ENCODE measurements around the gene EEA1. TPM values are rescaled to one million over a fixed set of nuclear protein-coding genes. Genes with fewer than 3 reads are reported as not detected.
A peak's percentile ranks its signal among the peaks of the same experiment; 100 is the strongest.

Gene EEA1
- total and polyA plus RNA-seq, 4 experiments from 2014 or later: 2.8 to 16.4 (median 16.1) TPM

GRCh38 chr12:92828565-92828964 is 100.5 kb downstream of the EEA1 start:
- intact Hi-C loops (cut with micrococcal nuclease): loop anchor here (5.0 kb wide), 1 partner anchor 159 kb away; no protein-coding TSS in a partner anchor
- DNase-seq: no peak

GRCh38 chr12:92827836-92828431 is 101.2 kb downstream of the EEA1 start:
- Mint-ChIP-seq H3K27ac (no peak overlapping the region), H3K27me3 (no peaks in the 10 kb centered on the region), H3K4me1 (peaks cover 0 to 5% (median 0%) of the 10 kb centered on the region in 4 donors), H3K9me3 (no peaks in the 10 kb centered on the region), H3K4me3 (no peak overlapping the region), H3K36me3 (peaks cover 18 to 28% of the 10 kb centered on the region in 2 donors)
- ChIA-PET POLR2A (ENCODE audit: partially characterized antibody) (no interaction called here), CTCF (ENCODE audit: partially characterized antibody) (interaction anchor here (0.7 to 1.4 kb wide), 7 partner anchors 13 to 649 kb away, joined by 3 to 6 read pairs (median 4); no protein-coding TSS in a partner anchor)
- Histone ChIP-seq H3K4me1 (ENCODE audit: insufficient read depth, low read length) (no peaks in the 10 kb centered on the region), H3K9me3 (ENCODE audit: control insufficient read depth in 1 of 2, low read length in 2 of 2) (no peaks in the 10 kb centered on the region), H3K27ac (ENCODE audit: low read depth, low read length) (no peak overlapping the region), H3K27me3 (ENCODE audit: insufficient read depth, low read length) (no peaks in the 10 kb centered on the region), H3K4me3 (ENCODE audit: low read length in 2 of 2) (no peak overlapping the region), H3K36me3 (ENCODE audit: insufficient read depth, low read length) (no peaks in the 10 kb centered on the region)
- intact Hi-C loops (cut with micrococcal nuclease): loop anchor here (5.0 kb wide), 1 partner anchor 159 kb away; no protein-coding TSS in a partner anchor
- peak in 4 of 5 donors; percentile 19 to 31 (median 26) for DNase-seq

More at GRCh38 chr12:92828565-92828964, 100.5 kb downstream of the EEA1 start:
- Histone ChIP-seq H3K27ac (ENCODE audit: low read depth, low read length) (no peak overlapping the region), H3K27me3 (ENCODE audit: insufficient read depth, low read length) (no peaks in the 10 kb centered on the region), H3K4me1 (ENCODE audit: insufficient read depth, low read length) (no peaks in the 10 kb centered on the region), H3K4me3 (ENCODE audit: low read length in 2 of 2) (no peak overlapping the region), H3K36me3 (ENCODE audit: insufficient read depth, low read length) (no peaks in the 10 kb centered on the region), H3K9me3 (ENCODE audit: control insufficient read depth in 1 of 2, low read length in 2 of 2) (no peaks in the 10 kb centered on the region)
- Mint-ChIP-seq H3K4me1 (peaks cover 0 to 5% (median 0%) of the 10 kb centered on the region in 4 donors), H3K4me3 (no peak overlapping the region), H3K9me3 (no peaks in the 10 kb centered on the region), H3K36me3 (peaks cover 18 to 32% of the 10 kb centered on the region in 2 donors), H3K27me3 (no peaks in the 10 kb centered on the region), H3K27ac (no peak overlapping the region)
- CTCF ChIA-PET (ENCODE audit: partially characterized antibody): interaction anchor here (0.9 kb wide), 1 partner anchor 591 kb away, joined by 3 read pairs; no protein-coding TSS in a partner anchor
- POLR2A ChIA-PET (ENCODE audit: partially characterized antibody): no interaction called here

GRCh38 chr12:92821142-92821541 is 108.0 kb downstream of the EEA1 start:
- DNase-seq: no peak
- intact Hi-C loops (cut with micrococcal nuclease): no loop called here

GRCh38 chr12:92814584-92814983 is 114.5 kb downstream of the EEA1 start:
- ChIA-PET POLR2A (ENCODE audit: partially characterized antibody) (no interaction called here), CTCF (ENCODE audit: partially characterized antibody) (no interaction called here)
- no peaks in the 10 kb centered on the region for H3K27me3 ChIP-seq (ENCODE audit: insufficient read depth, low read length)
- H3K4me3 ChIP-seq (ENCODE audit: low read length in 2 of 2): no peak overlapping the region
- no peaks in the 10 kb centered on the region for H3K36me3 ChIP-seq (ENCODE audit: insufficient read depth, low read length)
- no peaks in the 10 kb centered on the region for H3K4me1 ChIP-seq (ENCODE audit: insufficient read depth, low read length)
- H3K36me3 Mint-ChIP-seq: peaks cover 28 to 38% of the 10 kb centered on the region in 2 donors
- H3K27ac Mint-ChIP-seq: peak overlapping the region in 1 of 7 donors; percentile 20
- DNase-seq: no peak
- no peaks in the 10 kb centered on the region for H3K9me3 Mint-ChIP-seq
- H3K4me1 Mint-ChIP-seq: peaks cover 0 to 4% (median 1%) of the 10 kb centered on the region in 4 donors
- no peak overlapping the region for H3K4me3 Mint-ChIP-seq
- no peaks in the 10 kb centered on the region for H3K9me3 ChIP-seq (ENCODE audit: control insufficient read depth in 1 of 2, low read length in 2 of 2)
- intact Hi-C loops (cut with micrococcal nuclease): no loop called here
- H3K27ac ChIP-seq (ENCODE audit: low read depth, low read length): no peak overlapping the region
- no peaks in the 10 kb centered on the region for H3K27me3 Mint-ChIP-seq

More at GRCh38 chr12:92821142-92821541, 108.0 kb downstream of the EEA1 start:
- Mint-ChIP-seq H3K4me1 (peaks cover 0 to 4% (median 1%) of the 10 kb centered on the region in 4 donors), H3K36me3 (peaks cover 12% of the 10 kb centered on the region in 2 donors), H3K4me3 (no peak overlapping the region), H3K9me3 (no peaks in the 10 kb centered on the region), H3K27ac (no peak overlapping the region), H3K27me3 (no peaks in the 10 kb centered on the region)
- no peaks in the 10 kb centered on the region for H3K4me1 ChIP-seq (ENCODE audit: insufficient read depth, low read length)
- POLR2A ChIA-PET (ENCODE audit: partially characterized antibody): interaction anchor here (0.7 kb wide), 1 partner anchor 109 kb away, joined by 3 read pairs; no protein-coding TSS in a partner anchor
- no peaks in the 10 kb centered on the region for H3K27me3 ChIP-seq (ENCODE audit: insufficient read depth, low read length)
- H3K4me3 ChIP-seq (ENCODE audit: low read length in 2 of 2): no peak overlapping the region
- CTCF ChIA-PET (ENCODE audit: partially characterized antibody): interaction anchor here (0.7 kb wide), 1 partner anchor 9 kb away, joined by 3 read pairs; no protein-coding TSS in a partner anchor
- no peak overlapping the region for H3K27ac ChIP-seq (ENCODE audit: low read depth, low read length)
- H3K9me3 ChIP-seq (ENCODE audit: control insufficient read depth in 1 of 2, low read length in 2 of 2): no peaks in the 10 kb centered on the region
- H3K36me3 ChIP-seq (ENCODE audit: insufficient read depth, low read length): no peaks in the 10 kb centered on the region

GRCh38 chr12:92810370-92810769 is 118.7 kb downstream of the EEA1 start:
- H3K9me3 Mint-ChIP-seq: peaks cover 0 to 4% (median 0%) of the 10 kb centered on the region in 8 donors
- H3K27me3 Mint-ChIP-seq: no peaks in the 10 kb centered on the region
- Histone ChIP-seq H3K36me3 (ENCODE audit: insufficient read depth, low read length) (no peaks in the 10 kb centered on the region), H3K27me3 (ENCODE audit: insufficient read depth, low read length) (no peaks in the 10 kb centered on the region), H3K4me3 (ENCODE audit: low read length in 2 of 2) (no peak overlapping the region), H3K9me3 (ENCODE audit: control insufficient read depth in 1 of 2, low read length in 2 of 2) (no peaks in the 10 kb centered on the region), H3K4me1 (ENCODE audit: insufficient read depth, low read length) (no peaks in the 10 kb centered on the region), H3K27ac (ENCODE audit: low read depth, low read length) (no peak overlapping the region)
- POLR2A ChIA-PET (ENCODE audit: partially characterized antibody): no interaction called here
- H3K4me1 Mint-ChIP-seq: peaks cover 0 to 1% (median 0%) of the 10 kb centered on the region in 4 donors
- H3K4me3 Mint-ChIP-seq: no peak overlapping the region
- peaks cover 44 to 50% of the 10 kb centered on the region in 2 donors for H3K36me3 Mint-ChIP-seq
- intact Hi-C loops (cut with micrococcal nuclease): no loop called here
- no peak overlapping the region for H3K27ac Mint-ChIP-seq
- no peak for DNase-seq
- CTCF ChIA-PET (ENCODE audit: partially characterized antibody): no interaction called here

- CTCF ChIA-PET (ENCODE audit: partially characterized antibody): no interaction called here
- POLR2A ChIA-PET (ENCODE audit: partially characterized antibody): no interaction called here
- Mint-ChIP-seq H3K27ac (no peak overlapping the region), H3K9me3 (peaks cover 0 to 4% (median 0%) of the 10 kb centered on the region in 8 donors), H3K4me1 (peaks cover 0 to 1% (median 0%) of the 10 kb centered on the region in 4 donors), H3K27me3 (no peaks in the 10 kb centered on the region), H3K36me3 (peaks cover 51% of the 10 kb centered on the region in 2 donors), H3K4me3 (no peak overlapping the region)
- H3K36me3 ChIP-seq (ENCODE audit: insufficient read depth, low read length): peaks cover 12% of the 10 kb centered on the region
- intact Hi-C loops (cut with micrococcal nuclease): no loop called here
- H3K4me3 ChIP-seq (ENCODE audit: low read length in 2 of 2): no peak overlapping the region
- H3K9me3 ChIP-seq (ENCODE audit: control insufficient read depth in 1 of 2, low read length in 2 of 2): no peaks in the 10 kb centered on the region
- no peak overlapping the region for H3K27ac ChIP-seq (ENCODE audit: low read depth, low read length)
- no peaks in the 10 kb centered on the region for H3K27me3 ChIP-seq (ENCODE audit: insufficient read depth, low read length)
- H3K4me1 ChIP-seq (ENCODE audit: insufficient read depth, low read length): no peaks in the 10 kb centered on the region
- DNase-seq: no peak
Measured at GRCh38 chr12:92803903-92804302, 125.2 kb downstream of the EEA1 start.

GRCh38 chr12:92802906-92803305 is 126.2 kb downstream of the EEA1 start:
- H3K4me1 Mint-ChIP-seq: peaks cover 0 to 1% (median 0%) of the 10 kb centered on the region in 4 donors
- ChIA-PET CTCF (ENCODE audit: partially characterized antibody) (no interaction called here), POLR2A (ENCODE audit: partially characterized antibody) (no interaction called here)
- DNase-seq: no peak
- peaks cover 16% of the 10 kb centered on the region for H3K36me3 ChIP-seq (ENCODE audit: insufficient read depth, low read length)
- no peak overlapping the region for H3K27ac Mint-ChIP-seq
- H3K4me3 ChIP-seq (ENCODE audit: low read length in 2 of 2): no peak overlapping the region
- peaks cover 0 to 4% (median 0%) of the 10 kb centered on the region in 8 donors for H3K9me3 Mint-ChIP-seq
- no peaks in the 10 kb centered on the region for H3K27me3 Mint-ChIP-seq
- no peaks in the 10 kb centered on the region for H3K27me3 ChIP-seq (ENCODE audit: insufficient read depth, low read length)
- H3K9me3 ChIP-seq (ENCODE audit: control insufficient read depth in 1 of 2, low read length in 2 of 2): no peaks in the 10 kb centered on the region
- H3K27ac ChIP-seq (ENCODE audit: low read depth, low read length): no peak overlapping the region
- no peaks in the 10 kb centered on the region for H3K4me1 ChIP-seq (ENCODE audit: insufficient read depth, low read length)
- no peak overlapping the region for H3K4me3 Mint-ChIP-seq
- intact Hi-C loops (cut with micrococcal nuclease): no loop called here
- peaks cover 46 to 49% of the 10 kb centered on the region in 2 donors for H3K36me3 Mint-ChIP-seq

All from CD4-positive, alpha-beta memory T cell (primary cell).